Hepatic stellate cell (primary cell): ENCODE measurements around the gene ZNF624.

Source experiments
- DNase-seq: peaks from one replicate; pipeline ENCODE4 v3.0.0; 2011; ENCODE audit warnings: low spot score

ZNF624 gene

GRCh38 chr17:16593356-16594102, 60.1 kb downstream of the ZNF624 start:
- no peak for DNase-seq

- peak; percentile 93 for DNase-seq
Measured at GRCh38 chr17:16589097-16589969, 64.3 kb downstream of the ZNF624 start.

GRCh38 chr17:16585796-16586195, 67.9 kb downstream of the ZNF624 start:
- no peak for DNase-seq

- DNase-seq = peak; percentile 91
Measured at GRCh38 chr17:16584273-16584995, 69.2 kb downstream of the ZNF624 start.

- DNase-seq = no peak
Measured at GRCh38 chr17:16583781-16584180, 69.9 kb downstream of the ZNF624 start.

GRCh38 chr17:16573466-16573865, 80.2 kb downstream of the ZNF624 start:
- DNase-seq = no peak
